GM23338 (cell line): ENCODE measurements around the gene L1CAM.

Source experiments
- ETS1 ChIP-seq: IDR thresholded peaks from 2 replicates; pipeline ENCODE4 v1.6.1; 2016; ENCODE audit warnings: antibody characterized with exemption
- STAT1 ChIP-seq: IDR thresholded peaks from one replicate; pipeline ENCODE4 v1.6.1; 2016; ENCODE audit warnings: antibody characterized with exemption; ENCODE audit not compliant: unreplicated experiment
- TF ChIP-seq, protein P1 (sequence below), 2 experiments: fragments of 200-600 bp in 1 of 2; sonication (generic) in 1 of 2; conservative IDR thresholded peaks; 2 replicates each; pipeline versions ENCODE4 v1.5.1 to v1.6.1; 2016 to 2017; ENCODE audit warnings: antibody characterized with exemption in 2 of 2, low read depth in 2 of 2, mild to moderate bottlenecking in 2 of 2, moderate library complexity in 1 of 2

DNA sequence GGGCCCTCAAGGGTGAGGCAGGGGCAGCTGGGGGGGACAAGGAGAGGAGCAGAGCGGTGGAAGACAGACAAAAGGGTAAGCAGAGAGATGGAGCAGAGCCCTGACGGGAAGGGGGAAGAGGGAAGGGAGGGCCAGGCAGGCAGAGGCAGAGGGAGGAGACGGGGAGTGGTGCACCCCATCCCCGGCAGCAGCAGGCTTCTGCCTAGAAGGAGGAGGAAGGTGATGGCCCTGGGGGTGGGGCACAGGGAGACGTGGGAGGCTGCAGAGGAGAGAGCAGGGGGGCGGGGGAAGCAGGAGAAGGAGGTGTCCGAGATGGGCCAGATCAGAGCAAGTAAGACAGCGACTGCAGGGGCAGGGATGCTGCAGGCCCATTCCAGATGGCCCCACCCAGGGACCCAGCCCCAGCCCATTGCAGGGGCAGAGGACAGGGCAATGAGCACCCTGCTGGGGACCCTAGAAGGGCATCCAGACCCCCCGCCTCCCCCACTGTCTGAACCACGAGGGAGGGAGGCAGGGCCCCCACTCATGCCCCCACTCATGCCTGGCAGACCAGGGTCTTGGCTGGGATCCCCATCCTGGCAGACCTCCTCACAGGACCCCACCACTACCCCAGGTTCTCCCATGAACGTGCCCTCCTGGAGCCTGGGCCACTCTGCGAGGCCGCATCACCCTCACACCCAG is 2.7 kb downstream of the L1CAM start:
- TF ChIP-seq STAT1, result no peak
- TF ChIP-seq, protein P1, sequence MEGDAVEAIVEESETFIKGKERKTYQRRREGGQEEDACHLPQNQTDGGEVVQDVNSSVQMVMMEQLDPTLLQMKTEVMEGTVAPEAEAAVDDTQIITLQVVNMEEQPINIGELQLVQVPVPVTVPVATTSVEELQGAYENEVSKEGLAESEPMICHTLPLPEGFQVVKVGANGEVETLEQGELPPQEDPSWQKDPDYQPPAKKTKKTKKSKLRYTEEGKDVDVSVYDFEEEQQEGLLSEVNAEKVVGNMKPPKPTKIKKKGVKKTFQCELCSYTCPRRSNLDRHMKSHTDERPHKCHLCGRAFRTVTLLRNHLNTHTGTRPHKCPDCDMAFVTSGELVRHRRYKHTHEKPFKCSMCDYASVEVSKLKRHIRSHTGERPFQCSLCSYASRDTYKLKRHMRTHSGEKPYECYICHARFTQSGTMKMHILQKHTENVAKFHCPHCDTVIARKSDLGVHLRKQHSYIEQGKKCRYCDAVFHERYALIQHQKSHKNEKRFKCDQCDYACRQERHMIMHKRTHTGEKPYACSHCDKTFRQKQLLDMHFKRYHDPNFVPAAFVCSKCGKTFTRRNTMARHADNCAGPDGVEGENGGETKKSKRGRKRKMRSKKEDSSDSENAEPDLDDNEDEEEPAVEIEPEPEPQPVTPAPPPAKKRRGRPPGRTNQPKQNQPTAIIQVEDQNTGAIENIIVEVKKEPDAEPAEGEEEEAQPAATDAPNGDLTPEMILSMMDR (conservative IDR thresholded peaks at IDR 0.05; ENCODE audit: low read depth in 2 of 2), result no peak
- no peak for TF ChIP-seq ETS1
